CD14-positive monocyte (primary cell): Measurements from ENCODE around the gene BCAR3. TPM values are rescaled to one million over a fixed set of nuclear protein-coding genes. Genes with fewer than 3 reads are reported as not detected.
A peak's percentile ranks its signal among the peaks of the same experiment; 100 is the strongest.

Experiments used
- DNase-seq, 3 donors: peaks; one replicate each; pipeline ENCODE4 v3.0.0-alpha.2; 2011 to 2022
- H2AFZ ChIP-seq: 2 replicates; pipeline ENCODE4 v1.6.0; 2012; ENCODE audit warnings: mild to moderate bottlenecking, low read depth, low read length, inconsistent platforms; ENCODE audit not compliant: insufficient read depth, poor library complexity, severe bottlenecking
- H3K27ac ChIP-seq, 2 donors: 1 replicate in 1 of 2; 2 replicates in 1 of 2; pipeline ENCODE4 v1.5.1; 2012 to 2013; ENCODE audit warnings: low read length in 2 of 2, control low read depth in 1 of 2, inconsistent platforms in 1 of 2, low read depth in 1 of 2, mild to moderate bottlenecking in 1 of 2
- H3K27me3 ChIP-seq, 2 donors: one replicate each; pipeline versions ENCODE4 v1.6.0 to v1.6.1; 2011 to 2013; ENCODE audit warnings: low read length in 2 of 2; ENCODE audit not compliant: control insufficient read depth in 2 of 2, insufficient read depth in 2 of 2
- H3K36me3 ChIP-seq, 2 donors: replicated peaks in 1 of 2; 1 replicate in 1 of 2; 2 replicates in 1 of 2; pipeline versions ENCODE4 v1.5.1 to v1.6.1; 2012 to 2013; ENCODE audit warnings: low read length in 2 of 2, control low read depth in 1 of 2, inconsistent platforms in 1 of 2, mild to moderate bottlenecking in 1 of 2; ENCODE audit not compliant: insufficient read depth in 2 of 2, control insufficient read depth in 1 of 2
- H3K4me1 ChIP-seq, 2 donors: 1 replicate in 1 of 2; 2 replicates in 1 of 2; pipeline versions ENCODE4 v1.5.1 to v1.6.1; 2012 to 2013; ENCODE audit warnings: low read length in 2 of 2, control low read depth in 1 of 2, inconsistent platforms in 1 of 2, mild to moderate bottlenecking in 1 of 2, moderate library complexity in 1 of 2; ENCODE audit not compliant: insufficient read depth in 2 of 2, control insufficient read depth in 1 of 2
- H3K4me2 ChIP-seq: replicated peaks from 2 replicates; pipeline ENCODE3; 2012; ENCODE audit warnings: low read length, moderate library complexity, mild to moderate bottlenecking; ENCODE audit not compliant: poor library complexity, severe bottlenecking; ENCODE audit errors: extremely low read depth
- H3K4me3 ChIP-seq, 3 experiments: fragments of 200-600 bp in 1 of 3; sonication (generic) in 1 of 3; replicated peaks in 1 of 3; 1 replicate in 2 of 3; 2 replicates in 1 of 3; pipeline ENCODE4 v1.5.1; 2011 to 2013; ENCODE audit warnings: low read length in 3 of 3, mild to moderate bottlenecking in 3 of 3, control low read depth in 2 of 3, low read depth in 2 of 3, inconsistent platforms in 1 of 3, moderate library complexity in 1 of 3
- H3K79me2 ChIP-seq: 2 replicates; pipeline ENCODE4 v1.6.0; 2012; ENCODE audit warnings: mild to moderate bottlenecking, control low read depth, inconsistent platforms, low read length, moderate library complexity; ENCODE audit not compliant: insufficient read depth
- H3K9ac ChIP-seq: 2 replicates; pipeline ENCODE4 v1.6.0; 2017; ENCODE audit warnings: low read length, mild to moderate bottlenecking; ENCODE audit not compliant: insufficient read depth, poor library complexity, severe bottlenecking
- H3K9me3 ChIP-seq, 2 donors: replicated peaks in 1 of 2; 1 replicate in 1 of 2; 2 replicates in 1 of 2; pipeline versions ENCODE4 v1.5.1 to v1.6.1; 2012 to 2013; ENCODE audit warnings: low read length in 2 of 2, control low read depth in 1 of 2; ENCODE audit not compliant: control insufficient read depth in 1 of 2, insufficient read depth in 1 of 2
- H4K20me1 ChIP-seq: 2 replicates; pipeline ENCODE4 v1.6.0; 2012; ENCODE audit warnings: mild to moderate bottlenecking, low read length, control low read depth, moderate library complexity; ENCODE audit not compliant: insufficient read depth
- H3K27ac Mint-ChIP-seq, 7 donors: one replicate each; pipeline ENCODE4 v1.8.0; 2020; ENCODE audit warnings: mild to moderate bottlenecking in 7 of 7, mixed read lengths in 7 of 7, moderate library complexity in 6 of 7, inconsistent platforms in 2 of 7
- H3K27me3 Mint-ChIP-seq, 3 donors: one replicate each; pipeline ENCODE4 v1.8.0; 2021 to 2022; ENCODE audit warnings: low read depth in 3 of 3, mild to moderate bottlenecking in 3 of 3, mixed read lengths in 3 of 3, moderate library complexity in 3 of 3, inconsistent platforms in 1 of 3
- H3K36me3 Mint-ChIP-seq, 2 donors: one replicate each; pipeline ENCODE4 v1.8.0; 2020; ENCODE audit warnings: mixed read lengths in 2 of 2, inconsistent platforms in 1 of 2, mild to moderate bottlenecking in 1 of 2
- H3K4me1 Mint-ChIP-seq: one replicate; pipeline ENCODE4 v1.8.0; 2020; ENCODE audit warnings: mild to moderate bottlenecking, mixed read lengths
- H3K4me3 Mint-ChIP-seq, 2 donors: one replicate each; pipeline ENCODE4 v1.8.0; 2020; ENCODE audit warnings: mild to moderate bottlenecking in 2 of 2, mixed read lengths in 2 of 2, moderate library complexity in 1 of 2
- H3K9me3 Mint-ChIP-seq, 7 donors: one replicate each; pipeline ENCODE4 v1.8.0; 2020 to 2022; ENCODE audit warnings: mixed read lengths in 7 of 7, mild to moderate bottlenecking in 6 of 7, moderate library complexity in 6 of 7, inconsistent platforms in 2 of 7
- WGBS: methylation state at CpG from one replicate; pipeline ENCODE4 v1.1.5; 2013; ENCODE audit warnings: missing lambda C conversion rate; ENCODE audit not compliant: insufficient coverage; 5-methylcytosine and 5-hydroxymethylcytosine counted together
- intact Hi-C, 2 donors: fragments of 100-400 bp; cut with micrococcal nuclease; formaldehyde crosslinking; loops; one replicate each; pipeline versions ENCODE4 v1.15.0 to v1.15.1; 2023
- polyA plus RNA-seq, 3 donors: library from polyadenylated mRNA; depleted of rRNA in 1 of 3; unstranded in 2 of 3; stranded (reverse) in 1 of 3; fragments of 300-500 nt in 2 of 3; fragments of >200 nt in 1 of 3; fragmentation: Illumina TruSeq in 2 of 3; gene quantifications; 1 replicate in 2 of 3; 2 replicates in 1 of 3; pipeline ENCODE4 v1.2.3, GENCODE V29; 2012 to 2021
- TF ChIP-seq, protein P1 (sequence below): fragments of 200-600 bp; IDR thresholded peaks from one replicate; pipeline ENCODE4 v1.8.0; 2022; ENCODE audit warnings: antibody characterized with exemption, mild to moderate bottlenecking

Gene BCAR3
- polyA plus RNA-seq, 3 donors = 0.05 to 0.41 TPM; not detected in 1

DNA sequence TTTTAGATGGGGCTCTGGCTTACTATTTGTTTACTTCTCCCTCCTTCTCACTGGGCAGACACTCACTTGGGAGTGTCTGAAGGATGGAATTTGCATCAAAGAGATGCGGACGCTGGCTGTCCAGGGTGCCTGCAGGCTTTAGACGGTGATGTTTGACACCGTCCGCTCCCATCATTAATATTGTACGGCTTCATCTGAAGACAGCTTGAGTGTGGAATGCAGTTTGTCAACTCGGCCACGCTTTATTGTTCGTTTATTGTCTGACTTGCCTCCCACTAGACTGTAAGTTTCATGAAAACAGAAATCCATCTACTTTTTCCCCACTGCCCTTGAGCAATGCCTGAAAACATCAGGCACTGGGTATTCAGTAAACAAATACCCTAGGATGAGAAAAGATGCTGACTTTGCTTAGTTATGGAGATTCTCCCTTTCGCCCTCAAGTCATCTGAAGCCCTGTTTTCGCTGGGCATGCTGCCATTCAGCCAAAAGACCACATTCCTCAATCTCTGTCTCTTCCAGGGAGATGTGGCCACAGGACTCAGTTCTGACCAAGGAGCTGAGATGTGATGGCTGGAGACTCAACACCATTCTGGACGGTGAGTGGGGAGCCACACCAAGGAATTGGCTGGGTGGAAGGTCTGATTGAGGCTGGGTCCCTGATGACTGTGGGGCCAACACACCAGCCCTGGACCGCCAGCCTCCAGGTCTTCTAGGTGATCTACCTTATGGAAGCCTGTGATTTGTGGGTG, 87.6 kb downstream of the BCAR3 start:
- peaks cover 12% of the 10 kb centered on the region for H3K4me1 Mint-ChIP-seq
- Histone ChIP-seq H3K4me2 (no peak overlapping the region), H4K20me1 (no peaks in the 10 kb centered on the region), H3K9ac (no peak overlapping the region), H3K4me1 (peaks cover 6 to 7% of the 10 kb centered on the region in 2 donors), H3K27me3 (no peaks in the 10 kb centered on the region), H3K4me3 (no peak overlapping the region), H3K79me2 (no peaks in the 10 kb centered on the region), H3K36me3 (no peaks in the 10 kb centered on the region), H2AFZ (no peak overlapping the region), H3K27ac (no peak overlapping the region), H3K9me3 (no peaks in the 10 kb centered on the region)
- intact Hi-C loops = no loop called here
- no peak overlapping the region for H3K27ac Mint-ChIP-seq
- peaks cover 0 to 2% (median 0%) of the 10 kb centered on the region in 7 donors for H3K9me3 Mint-ChIP-seq
- H3K27me3 Mint-ChIP-seq = peaks cover 0 to 4% (median 2%) of the 10 kb centered on the region in 3 donors
- WGBS = 91% methylated on average over 10 of the region's 13 CpGs
- H3K4me3 Mint-ChIP-seq = no peak overlapping the region
- peaks cover 0 to 2% of the 10 kb centered on the region in 2 donors for H3K36me3 Mint-ChIP-seq
- TF ChIP-seq, protein P1, sequence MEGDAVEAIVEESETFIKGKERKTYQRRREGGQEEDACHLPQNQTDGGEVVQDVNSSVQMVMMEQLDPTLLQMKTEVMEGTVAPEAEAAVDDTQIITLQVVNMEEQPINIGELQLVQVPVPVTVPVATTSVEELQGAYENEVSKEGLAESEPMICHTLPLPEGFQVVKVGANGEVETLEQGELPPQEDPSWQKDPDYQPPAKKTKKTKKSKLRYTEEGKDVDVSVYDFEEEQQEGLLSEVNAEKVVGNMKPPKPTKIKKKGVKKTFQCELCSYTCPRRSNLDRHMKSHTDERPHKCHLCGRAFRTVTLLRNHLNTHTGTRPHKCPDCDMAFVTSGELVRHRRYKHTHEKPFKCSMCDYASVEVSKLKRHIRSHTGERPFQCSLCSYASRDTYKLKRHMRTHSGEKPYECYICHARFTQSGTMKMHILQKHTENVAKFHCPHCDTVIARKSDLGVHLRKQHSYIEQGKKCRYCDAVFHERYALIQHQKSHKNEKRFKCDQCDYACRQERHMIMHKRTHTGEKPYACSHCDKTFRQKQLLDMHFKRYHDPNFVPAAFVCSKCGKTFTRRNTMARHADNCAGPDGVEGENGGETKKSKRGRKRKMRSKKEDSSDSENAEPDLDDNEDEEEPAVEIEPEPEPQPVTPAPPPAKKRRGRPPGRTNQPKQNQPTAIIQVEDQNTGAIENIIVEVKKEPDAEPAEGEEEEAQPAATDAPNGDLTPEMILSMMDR = no peak
- no peak for DNase-seq

DNA sequence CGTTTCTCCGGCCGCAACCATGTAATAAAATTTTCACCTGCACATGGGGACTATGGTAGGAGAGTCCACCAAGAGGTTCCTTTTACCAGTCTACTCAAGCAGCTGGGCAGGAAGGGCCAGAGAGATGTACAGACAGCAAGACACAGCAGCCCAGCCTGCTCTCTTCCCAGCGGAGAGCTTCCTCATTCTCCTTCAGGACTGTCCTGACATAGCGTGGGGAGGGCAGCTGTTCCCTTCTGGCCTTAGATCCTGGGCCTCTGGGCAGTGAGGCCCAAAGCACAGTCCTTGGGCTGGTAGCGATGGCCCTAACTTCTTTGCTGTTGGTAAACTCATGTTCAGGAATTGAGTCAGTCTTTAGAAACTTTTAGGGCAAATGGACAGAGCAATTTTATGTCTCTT, 89.1 kb downstream of the BCAR3 start:
- Mint-ChIP-seq H3K27ac (peak overlapping the region in 1 of 7 donors; percentile 49), H3K4me3 (no peak overlapping the region), H3K36me3 (peaks cover 0 to 5% of the 10 kb centered on the region in 2 donors), H3K4me1 (peaks cover 22% of the 10 kb centered on the region), H3K27me3 (peaks cover 0 to 5% (median 2%) of the 10 kb centered on the region in 3 donors), H3K9me3 (peaks cover 0 to 2% (median 0%) of the 10 kb centered on the region in 7 donors)
- no peak overlapping the region for H3K4me2 ChIP-seq
- intact Hi-C loops = no loop called here
- 77% methylated on average over 3 of the region's 6 CpGs for WGBS
- no peak overlapping the region for H3K4me3 ChIP-seq
- H3K36me3 ChIP-seq = no peaks in the 10 kb centered on the region
- no peaks in the 10 kb centered on the region for H4K20me1 ChIP-seq
- TF ChIP-seq, protein P1 = no peak
- H3K4me1 ChIP-seq = peaks cover 13% of the 10 kb centered on the region in 2 donors
- no peaks in the 10 kb centered on the region for H3K27me3 ChIP-seq
- H2AFZ ChIP-seq = no peak overlapping the region
- no peak for DNase-seq
- no peaks in the 10 kb centered on the region for H3K9me3 ChIP-seq
- H3K79me2 ChIP-seq = no peaks in the 10 kb centered on the region
- no peak overlapping the region for H3K27ac ChIP-seq
- no peak overlapping the region for H3K9ac ChIP-seq
